DMS 273 (cell line): Measurements from ENCODE around the gene UBE2M.
A peak's percentile ranks its signal among the peaks of the same experiment; 100 is the strongest.
"Not testable (repeated sequence)": the region's sequence is repeated elsewhere in the genome, so short reads cannot be mapped to it uniquely, and the experiment has no call there.

Experiments used
- DNase-seq: peaks from one replicate; lab custom pipeline; 2025; ENCODE audit not compliant: unreplicated experiment; lab: John Stamatoyannopoulos, UW

Gene UBE2M

GRCh38 chr19:58513694-58514563 lies 44.5 kb downstream of the UBE2M start:
- DNase-seq, result peak; percentile 99

GRCh38 chr19:58513213-58513693 lies 45.2 kb downstream of the UBE2M start:
- no peak for DNase-seq

GRCh38 chr19:58511353-58512208 lies 46.8 kb downstream of the UBE2M start, which contains the start of gene SLC27A5:
SLC27A5 (minus strand) TSS chr19:58511992; CDS start chr19:58511955, 37 bp downstream.
- DNase-seq, result no peak

- no peak for DNase-seq
These were observed 48.1 kb downstream of the UBE2M start for GRCh38 chr19:58510084-58510862.

- DNase-seq, result no peak
These were observed 48.7 kb downstream of the UBE2M start for GRCh38 chr19:58509731-58510083.

GRCh38 chr19:58507602-58508223 lies 50.7 kb downstream of the UBE2M start:
- not testable (repeated sequence) for DNase-seq
